22Rv1 (cell line): Measurements from ENCODE around the gene OR13J1.

Source experiments
- CTCF ChIP-seq: fragments of 450-650 bp; IDR thresholded peaks from 2 replicates; pipeline ENCODE4 v1.5.1; 2017; ENCODE audit warnings: mild to moderate bottlenecking
- ZFX ChIP-seq: fragments of 450-650 bp; IDR thresholded peaks from 2 replicates; pipeline ENCODE4 v1.6.1; 2017; ENCODE audit warnings: antibody characterized with exemption, borderline replicate concordance

GRCh38 chr9:35918780-35919179 lies 48.6 kb upstream of the OR13J1 start:
- TF ChIP-seq CTCF (no peak), ZFX (no peak)
